GM10266 (cell line): ENCODE measurements around the gene PARP16.

Source experiments
- DNase-seq: peaks from one replicate; pipeline ENCODE4 v3.0.0; 2012; ENCODE audit errors: extremely low spot score
- TF ChIP-seq, protein P1 (sequence below): IDR thresholded peaks from 2 replicates; pipeline ENCODE4 v1.5.1; 2012; ENCODE audit warnings: mild to moderate bottlenecking, low read depth; ENCODE audit not compliant: control insufficient read depth, insufficient read depth; ENCODE audit errors: missing control alignments

PARP16 gene

DNA sequence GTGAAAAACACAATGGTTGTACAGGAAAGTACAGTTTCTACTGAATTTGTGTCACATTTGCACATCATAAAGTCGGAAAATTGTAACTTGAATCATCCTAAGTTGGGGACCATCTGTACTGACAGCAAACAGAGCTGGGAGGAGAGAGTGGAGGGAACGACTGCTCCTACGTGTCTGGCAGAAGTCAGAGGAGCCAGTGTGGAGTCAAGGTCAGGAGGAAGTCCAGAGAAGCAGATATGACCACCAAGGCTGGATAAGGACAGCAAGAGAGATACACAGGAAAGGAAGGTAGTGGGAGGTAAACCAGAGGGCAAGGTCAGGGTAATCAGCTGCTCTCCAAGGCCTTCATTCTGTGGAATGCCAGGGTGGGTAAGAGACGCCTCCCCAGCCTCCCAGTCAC is 72.7 kb downstream of the PARP16 start:
- TF ChIP-seq, protein P1, sequence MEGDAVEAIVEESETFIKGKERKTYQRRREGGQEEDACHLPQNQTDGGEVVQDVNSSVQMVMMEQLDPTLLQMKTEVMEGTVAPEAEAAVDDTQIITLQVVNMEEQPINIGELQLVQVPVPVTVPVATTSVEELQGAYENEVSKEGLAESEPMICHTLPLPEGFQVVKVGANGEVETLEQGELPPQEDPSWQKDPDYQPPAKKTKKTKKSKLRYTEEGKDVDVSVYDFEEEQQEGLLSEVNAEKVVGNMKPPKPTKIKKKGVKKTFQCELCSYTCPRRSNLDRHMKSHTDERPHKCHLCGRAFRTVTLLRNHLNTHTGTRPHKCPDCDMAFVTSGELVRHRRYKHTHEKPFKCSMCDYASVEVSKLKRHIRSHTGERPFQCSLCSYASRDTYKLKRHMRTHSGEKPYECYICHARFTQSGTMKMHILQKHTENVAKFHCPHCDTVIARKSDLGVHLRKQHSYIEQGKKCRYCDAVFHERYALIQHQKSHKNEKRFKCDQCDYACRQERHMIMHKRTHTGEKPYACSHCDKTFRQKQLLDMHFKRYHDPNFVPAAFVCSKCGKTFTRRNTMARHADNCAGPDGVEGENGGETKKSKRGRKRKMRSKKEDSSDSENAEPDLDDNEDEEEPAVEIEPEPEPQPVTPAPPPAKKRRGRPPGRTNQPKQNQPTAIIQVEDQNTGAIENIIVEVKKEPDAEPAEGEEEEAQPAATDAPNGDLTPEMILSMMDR, result no peak
- DNase-seq, result no peak

DNA sequence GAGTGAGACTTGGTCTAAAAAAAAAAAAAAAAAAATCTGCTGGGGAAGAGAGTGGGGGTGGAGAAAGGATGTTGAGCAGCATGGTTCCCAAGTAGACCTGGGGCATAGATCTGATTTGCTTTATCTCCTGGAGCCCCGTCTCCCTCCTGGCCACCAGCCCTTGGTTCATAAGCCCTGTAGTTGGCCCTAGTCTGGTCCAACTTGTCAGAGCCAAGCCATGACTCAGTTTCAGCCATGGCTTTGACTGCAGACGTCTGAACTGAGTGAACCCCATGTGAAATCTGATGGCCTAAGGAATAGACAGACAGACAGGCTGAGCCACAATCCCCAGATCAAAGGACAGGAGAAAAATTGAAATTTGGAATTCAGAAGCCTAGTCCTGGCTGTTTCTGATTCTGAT is 73.4 kb downstream of the PARP16 start:
- no peak for DNase-seq
- TF ChIP-seq, protein P1, result no peak

DNA sequence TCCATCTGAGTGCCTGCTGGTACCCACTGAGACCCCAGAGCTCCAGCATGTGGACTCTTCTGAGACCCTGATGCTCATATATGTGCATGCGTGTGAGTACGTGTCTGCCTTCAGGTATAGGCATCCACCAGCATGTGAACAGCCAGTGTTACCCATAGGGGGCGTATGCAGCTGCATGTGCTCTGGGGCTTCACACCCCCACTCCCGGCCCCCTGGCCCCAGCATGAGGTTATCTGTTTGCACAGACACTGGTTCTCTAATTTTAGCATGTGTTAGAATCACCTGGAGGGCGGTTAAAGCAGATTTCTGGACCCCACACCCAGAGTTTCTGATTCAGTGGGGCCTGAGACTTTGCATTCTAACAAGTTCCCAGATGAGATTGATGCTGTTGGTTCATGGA is 74.6 kb downstream of the PARP16 start:
- TF ChIP-seq, protein P1, result peak; percentile 62
- peak; percentile 72 for DNase-seq

DNA sequence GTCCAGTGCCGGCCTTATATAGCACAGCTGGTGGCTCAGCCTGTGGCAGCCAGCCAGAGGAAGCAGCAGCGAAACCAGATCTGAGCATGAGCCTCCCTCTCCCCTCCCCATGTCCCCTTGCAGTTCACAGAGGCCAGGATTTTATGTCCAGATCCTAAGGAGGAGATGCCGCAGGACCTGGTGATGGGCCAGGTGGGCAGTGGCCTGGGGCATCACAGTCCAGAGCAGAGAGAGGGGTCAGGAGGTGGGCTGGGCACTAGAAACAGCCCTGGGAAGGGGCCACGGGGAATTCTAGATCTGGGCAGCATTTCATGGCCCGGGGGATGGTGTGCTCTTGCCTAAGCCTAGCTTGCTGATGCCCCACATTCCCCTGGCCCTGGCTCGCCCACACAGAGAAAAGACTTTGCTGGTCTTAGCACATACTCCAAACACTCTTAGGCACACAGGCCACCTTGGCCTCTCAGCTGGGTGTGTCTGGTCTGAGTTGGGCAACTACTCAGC is 75.2 kb downstream of the PARP16 start:
- TF ChIP-seq, protein P1, result no peak
- no peak for DNase-seq

DNA sequence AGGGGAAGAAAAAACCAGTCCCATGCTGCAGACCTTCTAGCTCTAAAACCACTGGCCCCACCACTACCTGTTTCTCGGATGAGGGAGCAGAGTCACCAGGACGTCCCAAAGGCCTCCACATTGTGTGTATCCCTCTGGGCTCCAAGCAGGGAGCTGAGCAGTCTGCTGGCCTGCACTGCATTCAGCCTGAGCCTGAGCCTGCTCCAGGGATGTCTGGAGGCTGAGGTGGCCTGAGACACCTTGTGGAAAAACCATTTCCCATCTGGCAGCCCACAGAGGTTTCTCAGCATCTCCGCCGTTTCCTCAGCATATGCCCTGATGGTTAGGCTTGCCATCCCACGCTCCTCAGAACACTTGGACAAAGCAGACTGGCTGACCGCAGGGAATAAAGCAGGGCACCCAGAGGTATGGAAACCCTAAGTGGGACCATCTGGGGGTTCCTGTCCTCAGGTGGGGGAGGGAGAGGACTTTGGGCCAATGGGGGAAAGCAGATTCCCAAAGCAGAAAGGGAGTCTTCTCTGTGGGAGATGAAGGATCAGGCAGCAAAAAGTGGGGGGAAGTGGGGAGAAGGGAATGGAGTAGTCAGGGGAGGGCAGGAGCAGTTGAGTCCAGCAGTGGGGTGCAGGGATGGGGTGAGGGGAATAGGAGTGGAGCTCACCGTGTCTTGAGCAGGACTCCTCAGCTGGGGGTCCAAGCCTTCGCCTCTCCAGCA is 75.8 kb downstream of the PARP16 start, which contains the start of gene CILP:
CILP (minus strand) TSS at position 704 of the 712 bp plus-strand sequence. CDS start 1,718 bp downstream, outside the sequence.
- no peak for DNase-seq
- TF ChIP-seq, protein P1, result no peak

DNA sequence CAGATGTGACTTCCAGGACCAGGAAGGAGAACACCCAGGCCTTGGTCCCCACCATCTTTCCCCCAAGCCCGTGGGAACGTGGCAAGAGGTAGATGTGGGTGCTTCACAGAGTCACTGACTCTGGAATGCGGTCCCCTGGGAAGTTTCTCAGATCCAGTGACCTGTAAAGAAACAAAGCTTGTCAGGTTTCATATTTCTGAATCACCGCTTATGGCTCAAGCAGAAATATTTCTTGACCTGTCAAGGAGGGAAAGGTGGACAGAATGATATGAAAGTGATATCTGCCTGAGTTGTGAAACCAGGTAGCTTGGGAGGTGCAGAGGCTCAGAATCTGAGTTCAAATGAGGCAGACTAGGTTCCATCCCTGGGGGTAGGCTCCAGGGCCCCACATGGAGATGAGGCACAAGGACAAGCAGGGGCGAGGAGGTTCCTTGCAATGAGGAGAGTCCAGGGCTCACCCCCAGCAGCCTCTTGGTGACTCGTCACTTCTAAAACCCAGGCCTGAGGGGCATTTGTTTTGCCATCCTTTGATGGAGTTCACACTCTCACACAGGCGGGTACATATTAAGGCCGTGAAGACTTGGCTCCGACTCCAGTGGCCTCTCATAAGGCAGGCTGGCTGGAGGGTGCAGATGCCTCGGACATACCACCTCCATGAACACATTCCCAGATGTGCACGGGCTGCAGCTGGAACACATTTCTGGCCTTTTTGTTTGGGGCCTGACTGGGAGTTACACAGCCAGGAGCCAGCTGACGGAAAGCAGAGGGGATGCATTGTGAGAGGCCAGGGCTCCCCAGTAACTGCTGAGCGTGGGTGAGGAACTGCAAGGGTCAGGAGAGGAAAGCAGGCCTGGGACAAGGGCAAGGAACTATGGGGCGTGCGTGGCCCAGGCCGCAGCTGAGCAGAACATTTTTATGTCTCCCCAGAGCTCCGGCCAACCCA is 76.7 kb downstream of the PARP16 start:
- DNase-seq, result no peak
- TF ChIP-seq, protein P1, result no peak

DNA sequence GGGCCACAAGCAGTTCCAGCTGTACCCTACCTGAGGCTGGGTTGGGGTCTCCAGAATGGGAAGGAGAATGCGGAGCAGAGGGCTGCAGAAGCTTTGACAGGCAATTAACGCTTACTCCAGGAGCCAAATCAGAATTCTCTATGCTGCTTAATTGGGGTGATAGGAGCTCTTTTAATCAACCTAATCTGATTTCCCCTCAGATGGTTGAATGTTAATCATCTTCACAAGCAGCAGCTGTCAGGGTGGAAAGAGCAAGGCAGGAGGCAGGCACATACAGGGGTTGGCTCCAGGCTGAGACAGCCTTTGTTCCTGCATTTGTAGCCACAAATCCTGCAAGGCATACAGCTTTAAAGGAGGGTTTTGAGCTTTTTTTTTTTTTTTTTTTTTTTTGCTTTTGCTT is 78.0 kb downstream of the PARP16 start:
- TF ChIP-seq, protein P1, result no peak
- DNase-seq, result no peak
